Keratinocyte (primary cell): ENCODE results near the gene GLCE.

Experiments used
- EZH2 ChIP-seq: IDR thresholded peaks from one replicate; pipeline ENCODE4 v1.6.1; 2012; ENCODE audit warnings: inconsistent platforms, mild to moderate bottlenecking, low read length, moderate library complexity
- TF ChIP-seq, protein P1 (sequence below), 3 experiments: IDR thresholded peaks in 1 of 3; conservative IDR thresholded peaks in 1 of 3; optimal IDR thresholded peaks in 1 of 3; 2 replicates in 2 of 3; 3 replicates in 1 of 3; pipeline versions ENCODE3 to v1.5.1; 2011; ENCODE audit warnings: low read length in 3 of 3, mild to moderate bottlenecking in 3 of 3, moderate library complexity in 2 of 3, control low read depth in 1 of 3, inconsistent platforms in 1 of 3; ENCODE audit not compliant: insufficient read depth in 2 of 3; ENCODE audit errors: extremely low read depth in 1 of 3

GRCh38 chr15:69222002-69222474, 61.6 kb downstream of the GLCE start:
- TF ChIP-seq, protein P1, sequence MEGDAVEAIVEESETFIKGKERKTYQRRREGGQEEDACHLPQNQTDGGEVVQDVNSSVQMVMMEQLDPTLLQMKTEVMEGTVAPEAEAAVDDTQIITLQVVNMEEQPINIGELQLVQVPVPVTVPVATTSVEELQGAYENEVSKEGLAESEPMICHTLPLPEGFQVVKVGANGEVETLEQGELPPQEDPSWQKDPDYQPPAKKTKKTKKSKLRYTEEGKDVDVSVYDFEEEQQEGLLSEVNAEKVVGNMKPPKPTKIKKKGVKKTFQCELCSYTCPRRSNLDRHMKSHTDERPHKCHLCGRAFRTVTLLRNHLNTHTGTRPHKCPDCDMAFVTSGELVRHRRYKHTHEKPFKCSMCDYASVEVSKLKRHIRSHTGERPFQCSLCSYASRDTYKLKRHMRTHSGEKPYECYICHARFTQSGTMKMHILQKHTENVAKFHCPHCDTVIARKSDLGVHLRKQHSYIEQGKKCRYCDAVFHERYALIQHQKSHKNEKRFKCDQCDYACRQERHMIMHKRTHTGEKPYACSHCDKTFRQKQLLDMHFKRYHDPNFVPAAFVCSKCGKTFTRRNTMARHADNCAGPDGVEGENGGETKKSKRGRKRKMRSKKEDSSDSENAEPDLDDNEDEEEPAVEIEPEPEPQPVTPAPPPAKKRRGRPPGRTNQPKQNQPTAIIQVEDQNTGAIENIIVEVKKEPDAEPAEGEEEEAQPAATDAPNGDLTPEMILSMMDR (optimal IDR thresholded peaks at IDR 0.05 in 1 of 3, IDR thresholded peaks at IDR 0.05 in 1 of 3, conservative IDR thresholded peaks at IDR 0.05 in 1 of 3; ENCODE audit: extremely low read depth in 1 of 3, insufficient read depth in 2 of 3, low read length in 3 of 3): no peak
- no peak for TF ChIP-seq EZH2
